Upper lobe of left lung (tissue), 4 donors: ENCODE measurements around the gene PPP4C.

Experiments
- CTCF ChIP-seq, 6 experiments: fragments of 450-650 bp in 4 of 6; fragments of 200-600 bp in 2 of 6; sonication (generic) in 2 of 6; IDR thresholded peaks; one replicate each; pipeline ENCODE4 v1.5.1; 2016 to 2019; ENCODE audit warnings: antibody characterized with exemption in 6 of 6
- EP300 ChIP-seq, 4 donors: sonication (generic); formaldehyde crosslinking; IDR thresholded peaks; one replicate each; pipeline ENCODE4 v1.5.1; 2017; ENCODE audit warnings: antibody characterized with exemption in 4 of 4, control low read depth in 2 of 4
- POLR2A ChIP-seq, 4 donors: fragments of 450-650 bp; IDR thresholded peaks; one replicate each; pipeline ENCODE4 v1.5.1; 2016 to 2017; ENCODE audit warnings: antibody characterized with exemption in 4 of 4, mild to moderate bottlenecking in 2 of 4
- POLR2AphosphoS5 ChIP-seq, 2 donors: sonication (generic); formaldehyde crosslinking; IDR thresholded peaks; one replicate each; pipeline ENCODE4 v1.5.1; 2017; ENCODE audit warnings: antibody characterized with exemption in 2 of 2

GRCh38 chr16:30032083-30032819 lies 43.5 kb upstream of the PPP4C start:
- peak; percentile 45 to 65 (median 52) for TF ChIP-seq CTCF (IDR thresholded peaks at IDR 0.05)
- TF ChIP-seq POLR2A (IDR thresholded peaks at IDR 0.05): no peak
- no peak for TF ChIP-seq EP300 (IDR thresholded peaks at IDR 0.05)
- TF ChIP-seq POLR2AphosphoS5 (IDR thresholded peaks at IDR 0.05): no peak
